Choroid plexus epithelial cell (primary cell): ENCODE results near the gene NAA25.
"Not testable (repeated sequence)": the region's sequence is repeated elsewhere in the genome, so short reads cannot be mapped to it uniquely, and the experiment has no call there.

Source experiments
- DNase-seq: peaks from one replicate; pipeline ENCODE4 v3.0.0-alpha.2; 2010; ENCODE audit warnings: low read depth
- H3K4me3 ChIP-seq: 2 replicates; pipeline ENCODE4 v1.5.1; 2011; ENCODE audit warnings: low read depth, mild to moderate bottlenecking, control low read depth, low read length, moderate library complexity
- TF ChIP-seq, protein P1 (sequence below): conservative IDR thresholded peaks from 2 replicates; pipeline ENCODE4 v1.5.1; 2011; ENCODE audit warnings: low read depth, mild to moderate bottlenecking, control low read depth, inconsistent platforms, low read length, moderate library complexity

The NAA25 gene

DNA sequence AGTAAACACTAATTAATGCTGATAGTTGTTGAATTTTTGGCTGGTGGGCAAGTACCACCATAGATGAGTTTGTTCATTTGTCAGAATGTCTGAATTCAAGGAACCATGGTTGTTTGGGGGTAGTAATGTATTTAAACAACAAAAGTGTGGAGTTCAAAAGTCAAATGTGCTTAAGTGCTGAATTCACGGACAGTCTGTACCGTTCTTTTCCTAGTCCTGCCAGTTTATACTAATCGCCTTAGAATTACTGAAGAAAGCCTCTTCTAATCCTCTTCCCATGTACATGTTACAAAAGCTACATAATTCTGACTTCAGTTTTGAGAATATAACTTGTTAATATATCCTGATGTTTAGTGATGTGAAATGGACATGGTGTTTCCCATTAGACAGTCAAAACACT is 2.7 kb downstream of the NAA25 start:
- no peak for DNase-seq
- TF ChIP-seq, protein P1, sequence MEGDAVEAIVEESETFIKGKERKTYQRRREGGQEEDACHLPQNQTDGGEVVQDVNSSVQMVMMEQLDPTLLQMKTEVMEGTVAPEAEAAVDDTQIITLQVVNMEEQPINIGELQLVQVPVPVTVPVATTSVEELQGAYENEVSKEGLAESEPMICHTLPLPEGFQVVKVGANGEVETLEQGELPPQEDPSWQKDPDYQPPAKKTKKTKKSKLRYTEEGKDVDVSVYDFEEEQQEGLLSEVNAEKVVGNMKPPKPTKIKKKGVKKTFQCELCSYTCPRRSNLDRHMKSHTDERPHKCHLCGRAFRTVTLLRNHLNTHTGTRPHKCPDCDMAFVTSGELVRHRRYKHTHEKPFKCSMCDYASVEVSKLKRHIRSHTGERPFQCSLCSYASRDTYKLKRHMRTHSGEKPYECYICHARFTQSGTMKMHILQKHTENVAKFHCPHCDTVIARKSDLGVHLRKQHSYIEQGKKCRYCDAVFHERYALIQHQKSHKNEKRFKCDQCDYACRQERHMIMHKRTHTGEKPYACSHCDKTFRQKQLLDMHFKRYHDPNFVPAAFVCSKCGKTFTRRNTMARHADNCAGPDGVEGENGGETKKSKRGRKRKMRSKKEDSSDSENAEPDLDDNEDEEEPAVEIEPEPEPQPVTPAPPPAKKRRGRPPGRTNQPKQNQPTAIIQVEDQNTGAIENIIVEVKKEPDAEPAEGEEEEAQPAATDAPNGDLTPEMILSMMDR = no peak
- H3K4me3 ChIP-seq = no peak overlapping the region

DNA sequence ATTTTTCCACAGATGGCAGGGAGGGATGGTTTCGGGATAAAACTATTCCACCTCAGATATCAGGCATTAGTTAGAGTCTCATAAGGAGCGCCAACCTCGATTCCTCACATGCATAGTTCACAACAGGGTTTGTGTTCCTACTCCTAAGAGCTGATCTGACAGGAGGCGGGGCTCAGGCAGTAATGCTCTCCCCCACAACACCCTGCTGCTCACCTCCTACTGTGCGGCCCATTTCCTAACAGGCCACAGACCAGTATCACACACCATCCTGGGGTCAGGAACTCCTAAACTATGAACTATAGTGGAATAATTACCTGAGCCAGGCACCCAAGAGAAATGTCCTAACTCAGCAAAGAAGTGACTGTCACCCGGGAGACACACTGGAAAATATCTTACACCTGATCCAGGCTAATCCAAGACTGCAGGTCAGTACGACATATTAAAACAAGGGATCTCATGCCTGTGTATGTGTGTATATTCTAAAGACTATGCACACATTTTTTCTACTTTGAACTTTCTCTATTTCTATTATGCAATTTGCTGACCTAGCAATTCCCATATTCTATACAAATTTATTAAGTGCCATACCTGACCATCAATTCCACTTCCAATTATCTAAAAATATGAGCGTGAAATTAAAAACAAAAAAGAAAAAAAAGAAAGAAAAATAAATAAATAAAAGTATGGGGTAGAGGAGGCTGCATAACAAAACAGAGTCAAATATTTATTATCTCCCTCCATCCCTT is 4.7 kb downstream of the NAA25 start:
- peak; percentile 69 for DNase-seq
- no peak overlapping the region for H3K4me3 ChIP-seq
- TF ChIP-seq, protein P1 = no peak

DNA sequence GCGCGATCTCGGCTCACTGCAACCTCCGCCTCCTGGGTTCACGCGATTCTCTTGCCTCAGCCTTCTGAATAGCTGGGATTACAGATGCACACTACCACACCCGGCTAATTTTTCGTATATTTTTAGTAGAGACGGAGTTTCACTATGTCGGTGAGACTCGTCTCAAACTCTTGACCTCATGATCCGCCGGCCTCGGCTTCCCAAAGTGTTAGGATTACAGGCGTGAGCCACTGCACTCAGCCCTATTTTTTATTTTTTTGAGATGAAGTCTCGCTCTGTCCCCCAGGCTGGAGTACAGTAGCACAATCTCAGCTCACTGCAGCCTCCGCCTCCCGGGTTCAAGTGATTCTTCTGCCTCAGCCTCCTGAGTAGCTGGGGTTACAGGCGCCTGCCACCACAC is 5.8 kb downstream of the NAA25 start:
- DNase-seq, H3K4me3 ChIP-seq: not testable (repeated sequence)

DNA sequence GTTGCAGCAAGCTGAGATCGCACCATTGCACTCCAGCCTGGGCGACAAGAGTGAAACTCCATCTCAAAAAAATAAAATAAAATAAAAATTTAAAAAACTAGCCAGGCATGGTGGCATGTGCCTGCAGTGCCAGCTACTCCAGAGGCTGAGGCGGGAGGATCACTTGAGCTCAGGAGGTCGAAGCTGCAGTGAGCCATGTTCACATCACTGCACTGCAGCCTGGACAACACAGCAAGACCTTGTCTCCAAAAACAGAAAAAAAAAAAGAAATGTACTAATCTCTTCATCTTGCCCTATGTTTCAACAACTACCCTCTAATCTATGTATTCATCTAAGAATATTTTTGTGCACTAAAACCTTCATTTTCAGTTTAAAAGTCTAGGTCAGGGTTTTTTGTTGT is 6.5 kb downstream of the NAA25 start:
- TF ChIP-seq, protein P1 = no peak
- H3K4me3 ChIP-seq = no peak overlapping the region
- no peak for DNase-seq

DNA sequence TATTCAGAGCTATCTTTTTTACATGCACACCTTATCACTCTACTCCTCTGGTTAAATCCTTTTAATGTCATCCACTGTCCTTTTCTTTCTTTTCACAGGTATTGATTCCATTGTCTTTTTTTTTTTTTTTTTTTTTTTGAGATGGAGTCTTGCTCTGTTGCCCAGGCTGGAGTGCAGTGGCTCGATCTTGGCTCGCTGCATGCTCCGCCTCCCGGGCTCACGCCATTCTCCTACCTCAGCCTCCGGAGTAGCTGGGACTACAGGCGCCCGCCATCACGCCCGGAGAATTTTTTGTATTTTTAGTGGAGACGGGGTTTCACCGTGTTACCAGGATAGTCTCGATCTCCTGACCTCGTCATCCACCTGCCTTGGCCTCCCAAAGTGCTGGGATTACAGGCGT is 8.1 kb downstream of the NAA25 start:
- not testable (repeated sequence) for H3K4me3 ChIP-seq, DNase-seq

DNA sequence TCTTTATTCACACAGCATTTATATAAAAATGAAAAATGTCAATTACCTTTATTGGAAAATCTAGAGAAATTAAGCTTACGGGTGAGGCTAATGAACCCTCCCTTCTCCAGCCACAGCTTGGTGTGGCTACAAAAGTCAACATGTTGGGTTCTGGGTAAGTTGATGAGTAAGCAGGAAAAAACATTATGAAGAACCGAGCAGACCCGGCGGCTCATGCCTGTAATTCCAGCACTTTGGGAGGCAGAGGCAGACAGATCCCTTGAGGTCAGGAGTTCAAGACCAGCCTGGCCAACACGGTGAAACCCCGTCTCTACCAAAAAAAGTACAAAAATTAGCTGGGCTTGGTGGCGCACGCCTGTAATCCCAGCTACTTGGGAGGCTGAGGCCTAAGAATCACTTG is 10.9 kb downstream of the NAA25 start:
- no peak overlapping the region for H3K4me3 ChIP-seq
- TF ChIP-seq, protein P1 = no peak
- DNase-seq = peak; percentile 42

DNA sequence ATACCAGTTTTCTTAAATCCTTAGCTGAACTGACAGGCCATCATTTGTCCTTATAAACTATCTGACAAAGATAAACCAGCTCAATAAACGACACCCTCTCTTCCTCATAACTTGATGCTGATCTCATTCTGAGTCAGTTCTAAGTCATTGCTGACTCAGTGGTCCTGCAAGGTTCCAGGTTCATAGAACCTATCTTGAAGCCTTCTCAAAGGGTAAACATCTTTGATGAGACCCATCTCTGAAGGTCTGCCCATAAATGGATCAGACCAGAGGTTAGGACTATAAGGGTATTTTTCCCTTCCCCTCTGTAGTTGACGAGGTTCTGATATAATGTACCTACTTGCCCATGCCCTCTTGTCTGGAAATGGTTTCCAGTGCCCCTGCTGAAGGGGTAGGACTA is 11.9 kb downstream of the NAA25 start:
- H3K4me3 ChIP-seq = no peak overlapping the region
- peak; percentile 63 for DNase-seq
- TF ChIP-seq, protein P1 = no peak

DNA sequence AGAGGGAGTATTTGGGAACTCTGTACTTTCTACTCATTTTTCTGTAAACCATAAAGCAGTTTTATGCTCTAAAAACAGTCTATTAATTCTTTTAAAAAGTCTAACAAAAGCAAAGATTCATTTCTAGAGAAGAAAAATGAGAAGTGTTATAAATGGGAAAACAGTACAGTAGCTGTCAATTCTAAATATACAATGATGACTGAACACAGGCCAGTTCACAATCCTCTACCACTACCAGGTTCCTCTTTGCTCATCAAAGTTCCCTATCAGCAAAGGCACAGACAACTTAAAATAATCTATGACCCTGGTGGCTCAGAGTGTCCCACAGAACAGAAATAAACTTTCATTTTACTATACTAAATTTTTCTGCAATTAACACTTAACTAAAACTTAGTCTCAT is 12.5 kb downstream of the NAA25 start:
- no peak overlapping the region for H3K4me3 ChIP-seq
- TF ChIP-seq, protein P1 = no peak
- no peak for DNase-seq
